Tibial nerve (tissue), 4 donors: Measurements from ENCODE around the gene FAM184A.

Source experiments
- EP300 ChIP-seq, 2 donors: sonication (generic); formaldehyde crosslinking; IDR thresholded peaks; one replicate each; pipeline ENCODE4 v1.6.1; 2017; ENCODE audit warnings: antibody characterized with exemption in 2 of 2, mild to moderate bottlenecking in 1 of 2
- POLR2A ChIP-seq, 2 donors: fragments of 450-650 bp; IDR thresholded peaks; one replicate each; pipeline ENCODE4 v1.6.1; 2017; ENCODE audit warnings: antibody characterized with exemption in 2 of 2, mild to moderate bottlenecking in 2 of 2, moderate library complexity in 2 of 2
- TF ChIP-seq, protein P1 (sequence below), 5 experiments: fragments of 200-600 bp in 3 of 5; fragments of 450-650 bp in 2 of 5; sonication (generic) in 3 of 5; IDR thresholded peaks; one replicate each; pipeline ENCODE4 v1.5.1; 2016 to 2019; ENCODE audit warnings: antibody characterized with exemption in 5 of 5, mild to moderate bottlenecking in 3 of 5, moderate library complexity in 2 of 5

DNA sequence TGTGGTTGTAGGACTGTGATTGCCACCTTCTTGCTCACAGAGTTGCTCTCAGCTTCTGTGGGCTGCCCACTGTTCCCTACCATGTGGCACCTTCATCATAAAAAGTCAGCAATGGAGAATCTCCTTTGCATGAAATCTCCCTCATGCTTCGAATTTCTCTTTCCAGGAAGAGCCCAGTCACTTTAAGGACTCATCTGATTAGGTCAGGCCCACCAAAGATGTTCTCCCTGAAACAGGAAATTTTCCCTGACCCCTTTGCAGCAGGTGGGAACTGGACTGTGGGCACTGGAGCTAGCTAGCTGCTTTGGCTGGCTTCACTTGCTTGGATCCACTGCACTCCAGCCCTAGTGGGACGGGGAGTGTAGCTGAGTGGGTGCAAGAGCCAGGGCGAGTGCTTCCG, 47.7 kb upstream of the FAM184A start:
- TF ChIP-seq, protein P1, sequence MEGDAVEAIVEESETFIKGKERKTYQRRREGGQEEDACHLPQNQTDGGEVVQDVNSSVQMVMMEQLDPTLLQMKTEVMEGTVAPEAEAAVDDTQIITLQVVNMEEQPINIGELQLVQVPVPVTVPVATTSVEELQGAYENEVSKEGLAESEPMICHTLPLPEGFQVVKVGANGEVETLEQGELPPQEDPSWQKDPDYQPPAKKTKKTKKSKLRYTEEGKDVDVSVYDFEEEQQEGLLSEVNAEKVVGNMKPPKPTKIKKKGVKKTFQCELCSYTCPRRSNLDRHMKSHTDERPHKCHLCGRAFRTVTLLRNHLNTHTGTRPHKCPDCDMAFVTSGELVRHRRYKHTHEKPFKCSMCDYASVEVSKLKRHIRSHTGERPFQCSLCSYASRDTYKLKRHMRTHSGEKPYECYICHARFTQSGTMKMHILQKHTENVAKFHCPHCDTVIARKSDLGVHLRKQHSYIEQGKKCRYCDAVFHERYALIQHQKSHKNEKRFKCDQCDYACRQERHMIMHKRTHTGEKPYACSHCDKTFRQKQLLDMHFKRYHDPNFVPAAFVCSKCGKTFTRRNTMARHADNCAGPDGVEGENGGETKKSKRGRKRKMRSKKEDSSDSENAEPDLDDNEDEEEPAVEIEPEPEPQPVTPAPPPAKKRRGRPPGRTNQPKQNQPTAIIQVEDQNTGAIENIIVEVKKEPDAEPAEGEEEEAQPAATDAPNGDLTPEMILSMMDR (IDR thresholded peaks at IDR 0.05), result no peak
- no peak for TF ChIP-seq POLR2A (IDR thresholded peaks at IDR 0.05)
- no peak for TF ChIP-seq EP300 (IDR thresholded peaks at IDR 0.05)
